ENCODE data around the gene WDSUB1.
A peak's percentile ranks its signal among the peaks of the same experiment; 100 is the strongest.

Gene WDSUB1

GRCh38 chr2:159227467-159227866 lies 59.0 kb downstream of the WDSUB1 start:
- no peak for TF ChIP-seq CTCF (conservative IDR thresholded peaks at IDR 0.05; ENCODE audit: low read depth)
- CTCF ChIA-PET, result no interaction called here
- POLR2A ChIA-PET (ENCODE audit: low non-redundant PET), result no interaction called here
- no peak for DNase-seq (ENCODE audit: low spot score)
- no peak overlapping the region for H3K27ac ChIP-seq

GRCh38 chr2:159226608-159227385 lies 59.7 kb downstream of the WDSUB1 start:
- ChIA-PET CTCF (interaction anchor here (1.0 to 1.1 kb wide), 2 partner anchors 21 to 741 kb away, joined by 3 read pairs; no protein-coding TSS in a partner anchor), POLR2A (ENCODE audit: low non-redundant PET) (no interaction called here)
- TF ChIP-seq CTCF (conservative IDR thresholded peaks at IDR 0.05; ENCODE audit: low read depth), result no peak
- DNase-seq (ENCODE audit: low spot score), result no peak
- no peak overlapping the region for H3K27ac ChIP-seq

- CTCF ChIA-PET, result interaction anchor here (1.0 to 1.1 kb wide), 2 partner anchors 21 to 742 kb away, joined by 3 read pairs; no protein-coding TSS in a partner anchor
- POLR2A ChIA-PET (ENCODE audit: low non-redundant PET), result no interaction called here
- no peak for TF ChIP-seq CTCF (conservative IDR thresholded peaks at IDR 0.05; ENCODE audit: low read depth)
- DNase-seq (ENCODE audit: low spot score), result peak; percentile 27
- peak overlapping the region; percentile 68 for H3K27ac ChIP-seq
Observed at GRCh38 chr2:159226059-159226461, 60.4 kb downstream of the WDSUB1 start.

GRCh38 chr2:159225025-159226016 lies 61.2 kb downstream of the WDSUB1 start:
- H3K27ac ChIP-seq, result peak overlapping the region; percentile 68
- no peak for DNase-seq (ENCODE audit: low spot score)
- no peak for TF ChIP-seq CTCF (conservative IDR thresholded peaks at IDR 0.05; ENCODE audit: low read depth)
- ChIA-PET CTCF (interaction anchor here (1.1 kb wide), 1 partner anchor 20 kb away, joined by 3 read pairs; no protein-coding TSS in a partner anchor), POLR2A (ENCODE audit: low non-redundant PET) (interaction anchor here (0.5 kb wide), 1 partner anchor 495 kb away, joined by 4 read pairs; no protein-coding TSS in a partner anchor)

- POLR2A ChIA-PET (ENCODE audit: low non-redundant PET), result interaction anchor here (0.5 kb wide), 1 partner anchor 496 kb away, joined by 4 read pairs; no protein-coding TSS in a partner anchor
- TF ChIP-seq CTCF (conservative IDR thresholded peaks at IDR 0.05; ENCODE audit: low read depth), result no peak
- CTCF ChIA-PET, result no interaction called here
- H3K27ac ChIP-seq, result peak overlapping the region; percentile 68; the same call in 1 of the 2 replicates
- no peak for DNase-seq (ENCODE audit: low spot score)
Observed at GRCh38 chr2:159224061-159224813, 62.3 kb downstream of the WDSUB1 start.
